ENCODE results near the gene SIT1.

SIT1 gene

GRCh38 chr9:35656348-35656747 lies 5.6 kb upstream of the SIT1 start:
- Histone ChIP-seq H3K9me3 (ENCODE audit: low read length) (no peaks in the 10 kb centered on the region), H3K27ac (ENCODE audit: low read depth, low read length, poor library complexity, severe bottlenecking) (no peak overlapping the region), H3K9ac (ENCODE audit: low read length) (no peak overlapping the region), H3K4me3 (ENCODE audit: low read depth, low read length, poor library complexity, severe bottlenecking) (no peak overlapping the region), H3K27me3 (ENCODE audit: insufficient read depth, low read length) (no peaks in the 10 kb centered on the region), H4K20me1 (ENCODE audit: insufficient read depth, low read length) (no peaks in the 10 kb centered on the region), H3K4me1 (ENCODE audit: insufficient read depth, low read length, severe bottlenecking) (peaks cover 49% of the 10 kb centered on the region), H3K79me2 (ENCODE audit: insufficient read depth, low read length) (no peaks in the 10 kb centered on the region), H3K36me3 (ENCODE audit: insufficient read depth, low read length) (peaks cover 14% of the 10 kb centered on the region; the same call in 1 of the 2 replicates), H3K9me2 (ENCODE audit: low read depth, low read length) (no peaks in the 10 kb centered on the region), H2AFZ (ENCODE audit: low read length) (no peak overlapping the region), H3F3A (ENCODE audit: insufficient read depth, low read length) (no peaks in the 10 kb centered on the region; the same call in 1 of the 2 replicates), H3K4me2 (ENCODE audit: low read length) (no peak overlapping the region)
- TF ChIP-seq EZH2 (IDR thresholded peaks at IDR 0.05; ENCODE audit: borderline replicate concordance, low read length) (no peak), CTCF (IDR thresholded peaks at IDR 0.05; ENCODE audit: low read length) (no peak)

GRCh38 chr9:35653611-35654010 lies 2.9 kb upstream of the SIT1 start:
- no peak for TF ChIP-seq EZH2 (IDR thresholded peaks at IDR 0.05; ENCODE audit: borderline replicate concordance, low read length)
- no peak for TF ChIP-seq CTCF (IDR thresholded peaks at IDR 0.05; ENCODE audit: low read length)
- H3K27me3 ChIP-seq (ENCODE audit: insufficient read depth, low read length) = no peaks in the 10 kb centered on the region

GRCh38 chr9:35652829-35653209 lies 2.1 kb upstream of the SIT1 start:
- Histone ChIP-seq H3K9ac (ENCODE audit: low read length) (no peak overlapping the region), H2AFZ (ENCODE audit: low read length) (no peak overlapping the region), H3K27me3 (ENCODE audit: insufficient read depth, low read length) (no peaks in the 10 kb centered on the region), H3K4me1 (ENCODE audit: insufficient read depth, low read length, severe bottlenecking) (peaks cover 55% of the 10 kb centered on the region), H3F3A (ENCODE audit: insufficient read depth, low read length) (peaks cover 9% of the 10 kb centered on the region), H3K4me3 (ENCODE audit: low read depth, low read length, poor library complexity, severe bottlenecking) (no peak overlapping the region), H3K27ac (ENCODE audit: low read depth, low read length, poor library complexity, severe bottlenecking) (no peak overlapping the region), H3K9me2 (ENCODE audit: low read depth, low read length) (no peaks in the 10 kb centered on the region), H4K20me1 (ENCODE audit: insufficient read depth, low read length) (no peaks in the 10 kb centered on the region), H3K4me2 (ENCODE audit: low read length) (no peak overlapping the region), H3K9me3 (ENCODE audit: low read length) (no peaks in the 10 kb centered on the region), H3K36me3 (ENCODE audit: insufficient read depth, low read length) (no peaks in the 10 kb centered on the region), H3K79me2 (ENCODE audit: insufficient read depth, low read length) (no peaks in the 10 kb centered on the region; the same call in 1 of the 2 replicates)
- no peak for TF ChIP-seq CTCF (IDR thresholded peaks at IDR 0.05; ENCODE audit: low read length)

More at GRCh38 chr9:35653611-35654010, 2.9 kb upstream of the SIT1 start:
- H4K20me1 ChIP-seq (ENCODE audit: insufficient read depth, low read length) = no peaks in the 10 kb centered on the region
- peaks cover under 1% of the 10 kb centered on the region for H3F3A ChIP-seq (ENCODE audit: insufficient read depth, low read length)
- H3K36me3 ChIP-seq (ENCODE audit: insufficient read depth, low read length) = no peaks in the 10 kb centered on the region
- H3K79me2 ChIP-seq (ENCODE audit: insufficient read depth, low read length) = no peaks in the 10 kb centered on the region; the same call in 1 of the 2 replicates
- no peak overlapping the region for H3K9ac ChIP-seq (ENCODE audit: low read length)
- no peak overlapping the region for H3K4me3 ChIP-seq (ENCODE audit: low read depth, low read length, poor library complexity, severe bottlenecking)
- H3K9me3 ChIP-seq (ENCODE audit: low read length) = no peaks in the 10 kb centered on the region
- H3K4me2 ChIP-seq (ENCODE audit: low read length) = no peak overlapping the region
- peaks cover 50% of the 10 kb centered on the region for H3K4me1 ChIP-seq (ENCODE audit: insufficient read depth, low read length, severe bottlenecking)
- no peak overlapping the region for H2AFZ ChIP-seq (ENCODE audit: low read length)
- H3K9me2 ChIP-seq (ENCODE audit: low read depth, low read length) = no peaks in the 10 kb centered on the region
- H3K27ac ChIP-seq (ENCODE audit: low read depth, low read length, poor library complexity, severe bottlenecking) = no peak overlapping the region
